NOMO-1 treated with dmso at 0.1 percent for 144 hours (cell line): Measurements from ENCODE around the gene MRGPRF.

Experiments
- DNase-seq: peaks from one replicate; lab custom pipeline; 2025; ENCODE audit not compliant: unreplicated experiment; lab: John Stamatoyannopoulos, UW

MRGPRF gene

GRCh38 chr11:69050592-69051380, 37.7 kb upstream of the MRGPRF start:
- no peak for DNase-seq

GRCh38 chr11:69049490-69049867, 36.4 kb upstream of the MRGPRF start:
- DNase-seq, result peak; percentile 32

GRCh38 chr11:69048694-69049489, 35.8 kb upstream of the MRGPRF start, which contains the start of gene TPCN2:
Gene TPCN2, plus strand, starts transcription at chr11:69048932. Its CDS starts 66 bp downstream, at chr11:69048998.
- peak; percentile 92 for DNase-seq

GRCh38 chr11:69048031-69048693, 35.1 kb upstream of the MRGPRF start:
- DNase-seq, result no peak

- peak; percentile 10 for DNase-seq
Observed at GRCh38 chr11:69044111-69045013, 31.3 kb upstream of the MRGPRF start.

GRCh38 chr11:69041516-69041915, 28.5 kb upstream of the MRGPRF start:
- DNase-seq, result no peak

- no peak for DNase-seq
Observed at GRCh38 chr11:69040581-69041260, 27.7 kb upstream of the MRGPRF start.

GRCh38 chr11:69040051-69040450, 27.0 kb upstream of the MRGPRF start:
- no peak for DNase-seq

- no peak for DNase-seq
Observed at GRCh38 chr11:69039501-69039900, 26.5 kb upstream of the MRGPRF start.

- DNase-seq, result no peak
Observed at GRCh38 chr11:69037544-69037943, 24.5 kb upstream of the MRGPRF start.

- no peak for DNase-seq
Observed at GRCh38 chr11:69037074-69037473, 24.0 kb upstream of the MRGPRF start.

- no peak for DNase-seq
Observed at GRCh38 chr11:69035946-69036340, 22.9 kb upstream of the MRGPRF start.

GRCh38 chr11:69035150-69035945, 22.3 kb upstream of the MRGPRF start:
- no peak for DNase-seq

- DNase-seq, result no peak
Observed at GRCh38 chr11:69034123-69034867, 21.2 kb upstream of the MRGPRF start.

- DNase-seq, result no peak
Observed at GRCh38 chr11:69033431-69033830, 20.4 kb upstream of the MRGPRF start.

GRCh38 chr11:69032833-69033232, 19.8 kb upstream of the MRGPRF start:
- no peak for DNase-seq

GRCh38 chr11:69030301-69030700, 17.3 kb upstream of the MRGPRF start:
- no peak for DNase-seq

- DNase-seq, result peak; percentile 66
Observed at GRCh38 chr11:69027704-69028372, 14.8 kb upstream of the MRGPRF start.
